ENCODE data around the gene ANKRD36B. TPM values are rescaled to one million over a fixed set of nuclear protein-coding genes. Genes with fewer than 3 reads are reported as not detected.
"Not testable (repeated sequence)": the region's sequence is repeated elsewhere in the genome, so short reads cannot be mapped to it uniquely, and the experiment has no call there.

The ANKRD36B gene
- total and polyA plus RNA-seq, 4 donors, result 18.1 to 114 (median 56.2) TPM

DNA sequence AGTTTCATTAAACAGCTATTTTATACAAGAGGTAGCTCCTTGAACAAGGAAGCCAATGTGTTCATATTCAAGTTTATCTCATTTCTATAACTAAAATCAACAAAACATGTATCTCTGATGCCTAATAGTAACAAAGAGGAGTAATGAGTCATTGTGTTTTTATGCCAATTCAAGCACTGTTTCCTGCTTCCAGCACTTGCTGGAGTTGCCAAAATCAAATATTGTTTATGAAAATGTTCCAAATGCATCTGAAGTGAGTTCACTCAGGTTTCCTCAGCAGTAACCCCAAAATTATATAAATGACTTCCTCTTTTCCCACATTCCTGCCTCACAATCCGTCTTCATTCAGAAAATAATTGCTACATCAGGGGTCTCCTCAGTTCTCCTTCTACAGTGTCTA, 39.2 kb downstream of the ANKRD36B start:
- DNase-seq (ENCODE audit: low read depth in 4 of 6, low spot score in 6 of 6); H3K27ac ChIP-seq (ENCODE audit: low read depth, low read length); H3K36me3 ChIP-seq (ENCODE audit: control insufficient read depth, insufficient read depth, low read length); H3K4me3 ChIP-seq (ENCODE audit: low read depth, low read length); H3K4me1 ChIP-seq (ENCODE audit: control insufficient read depth, insufficient read depth, low read length); H3K27me3 ChIP-seq (ENCODE audit: control insufficient read depth, insufficient read depth, low read length); H3K9me3 ChIP-seq (ENCODE audit: control insufficient read depth, insufficient read depth, low read length): not testable (repeated sequence)
- WGBS (ENCODE audit: insufficient coverage), result no CpG with 5 or more reads among the region's 1 CpG

DNA sequence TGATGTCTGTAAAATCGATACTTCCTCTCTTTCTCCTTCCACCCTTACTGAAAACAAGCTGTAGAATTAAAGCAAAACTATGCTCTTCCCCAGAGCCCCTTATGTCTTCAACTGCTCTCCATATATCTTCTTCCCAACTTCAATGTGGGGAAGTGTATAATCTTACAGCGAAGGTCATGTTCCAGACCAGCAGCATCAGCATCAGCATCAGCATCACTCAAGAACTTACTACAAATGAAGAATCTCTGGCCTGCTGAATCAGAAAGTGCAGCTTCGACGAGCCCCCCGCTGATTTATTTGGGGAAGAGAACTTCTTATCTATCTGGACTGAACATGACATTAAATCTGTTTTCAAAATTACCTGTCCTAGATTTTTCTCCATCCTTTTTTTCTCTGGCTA, 40.6 kb downstream of the ANKRD36B start:
- not testable (repeated sequence) for H3K36me3 ChIP-seq (ENCODE audit: control insufficient read depth, insufficient read depth, low read length); H3K27me3 ChIP-seq (ENCODE audit: control insufficient read depth, insufficient read depth, low read length); H3K4me1 ChIP-seq (ENCODE audit: control insufficient read depth, insufficient read depth, low read length); H3K9me3 ChIP-seq (ENCODE audit: control insufficient read depth, insufficient read depth, low read length); H3K27ac ChIP-seq (ENCODE audit: low read depth, low read length); H3K4me3 ChIP-seq (ENCODE audit: low read depth, low read length); DNase-seq (ENCODE audit: low read depth in 4 of 6, low spot score in 6 of 6)
- WGBS (ENCODE audit: insufficient coverage), result no CpG with 5 or more reads among the region's 5 CpGs

DNA sequence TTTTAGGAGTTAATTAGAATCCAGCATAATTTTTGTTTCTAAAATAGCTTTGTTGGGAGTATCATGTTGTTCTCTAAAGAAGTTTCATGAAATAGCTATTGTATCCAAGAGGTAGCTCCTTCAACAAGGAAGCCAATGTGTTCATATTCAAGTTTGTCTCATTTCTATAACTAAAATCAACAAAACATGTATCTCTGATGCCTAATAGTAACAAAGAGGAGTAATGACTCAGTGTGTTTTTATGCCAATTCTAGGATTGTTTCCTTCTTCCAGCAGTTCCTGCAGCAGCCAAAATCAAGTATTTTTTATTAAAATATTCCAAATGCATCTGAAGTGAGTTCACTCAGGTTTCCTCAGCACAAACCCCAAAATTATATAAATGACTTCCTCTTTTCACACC, 41.1 kb downstream of the ANKRD36B start:
- not testable (repeated sequence) for H3K36me3 ChIP-seq (ENCODE audit: control insufficient read depth, insufficient read depth, low read length); DNase-seq (ENCODE audit: low read depth in 4 of 6, low spot score in 6 of 6); H3K27ac ChIP-seq (ENCODE audit: low read depth, low read length); H3K27me3 ChIP-seq (ENCODE audit: control insufficient read depth, insufficient read depth, low read length); H3K9me3 ChIP-seq (ENCODE audit: control insufficient read depth, insufficient read depth, low read length); H3K4me3 ChIP-seq (ENCODE audit: low read depth, low read length); H3K4me1 ChIP-seq (ENCODE audit: control insufficient read depth, insufficient read depth, low read length)

GRCh38 chr2:97546711-97547110, 43.0 kb downstream of the ANKRD36B start:
- no peaks in the 10 kb centered on the region for H3K27me3 ChIP-seq (ENCODE audit: control insufficient read depth, insufficient read depth, low read length)
- no peaks in the 10 kb centered on the region for H3K9me3 ChIP-seq (ENCODE audit: control insufficient read depth, insufficient read depth, low read length)
- H3K36me3 ChIP-seq (ENCODE audit: control insufficient read depth, insufficient read depth, low read length), result peaks cover 4% of the 10 kb centered on the region
- DNase-seq (ENCODE audit: low read depth in 4 of 6, low spot score in 6 of 6), result no peak
- WGBS (ENCODE audit: insufficient coverage), result no CpG with 5 or more reads among the region's 2 CpGs
- no peak overlapping the region for H3K4me3 ChIP-seq (ENCODE audit: low read depth, low read length)
- H3K27ac ChIP-seq (ENCODE audit: low read depth, low read length), result no peak overlapping the region
- no peaks in the 10 kb centered on the region for H3K4me1 ChIP-seq (ENCODE audit: control insufficient read depth, insufficient read depth, low read length)

DNA sequence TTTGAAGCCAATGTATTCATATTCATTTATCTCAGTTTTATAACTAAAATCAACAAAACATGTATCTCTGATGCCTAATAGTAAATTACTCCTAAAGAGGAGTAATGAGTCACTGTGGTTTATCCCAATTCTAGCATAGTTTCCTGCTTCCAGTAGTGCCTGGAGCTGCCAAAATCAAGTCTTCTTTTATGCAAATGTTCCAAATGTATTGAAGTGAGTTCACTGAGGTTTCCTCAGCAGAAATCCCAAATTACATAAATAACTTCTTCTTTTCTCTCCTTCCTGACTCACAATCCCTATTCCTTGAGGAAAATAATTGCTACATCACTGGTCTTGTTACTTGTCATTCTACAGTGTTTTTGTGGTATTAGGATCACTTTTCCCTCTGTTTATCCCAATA, 44.8 kb downstream of the ANKRD36B start:
- DNase-seq (ENCODE audit: low read depth in 4 of 6, low spot score in 6 of 6); H3K27ac ChIP-seq (ENCODE audit: low read depth, low read length); H3K4me3 ChIP-seq (ENCODE audit: low read depth, low read length); H3K36me3 ChIP-seq (ENCODE audit: control insufficient read depth, insufficient read depth, low read length); H3K27me3 ChIP-seq (ENCODE audit: control insufficient read depth, insufficient read depth, low read length); H3K9me3 ChIP-seq (ENCODE audit: control insufficient read depth, insufficient read depth, low read length); H3K4me1 ChIP-seq (ENCODE audit: control insufficient read depth, insufficient read depth, low read length): not testable (repeated sequence)

DNA sequence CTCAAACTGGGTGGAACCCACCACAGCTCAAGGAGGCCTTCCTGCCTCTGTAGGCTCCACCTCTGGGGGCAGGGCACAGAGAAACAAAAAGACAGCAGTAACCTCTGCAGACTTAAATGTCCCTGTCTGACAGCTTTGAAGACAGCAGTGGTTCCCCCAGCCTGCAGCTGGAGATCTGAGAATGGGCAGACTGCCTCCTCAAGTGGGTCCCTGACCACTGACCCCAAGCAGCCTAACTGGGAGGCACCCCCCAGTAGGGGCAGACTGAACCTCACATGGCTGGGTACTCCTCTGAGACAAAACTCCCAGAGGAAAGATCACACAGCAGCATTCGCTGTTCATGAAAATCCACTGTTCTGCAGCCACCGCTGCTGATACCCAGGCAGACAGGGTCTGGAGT, 63.8 kb downstream of the ANKRD36B start:
- H3K4me1 ChIP-seq (ENCODE audit: control insufficient read depth, insufficient read depth, low read length); H3K4me3 ChIP-seq (ENCODE audit: low read depth, low read length); H3K27ac ChIP-seq (ENCODE audit: low read depth, low read length); H3K36me3 ChIP-seq (ENCODE audit: control insufficient read depth, insufficient read depth, low read length); DNase-seq (ENCODE audit: low read depth in 4 of 6, low spot score in 6 of 6); H3K27me3 ChIP-seq (ENCODE audit: control insufficient read depth, insufficient read depth, low read length); H3K9me3 ChIP-seq (ENCODE audit: control insufficient read depth, insufficient read depth, low read length): not testable (repeated sequence)
- 100% methylated on average over 1 of the region's 2 CpGs for WGBS (ENCODE audit: insufficient coverage)

GRCh38 chr2:97523816-97524215, 65.9 kb downstream of the ANKRD36B start:
- H3K27ac ChIP-seq (ENCODE audit: low read depth, low read length); H3K9me3 ChIP-seq (ENCODE audit: control insufficient read depth, insufficient read depth, low read length); DNase-seq (ENCODE audit: low read depth in 4 of 6, low spot score in 6 of 6); H3K4me1 ChIP-seq (ENCODE audit: control insufficient read depth, insufficient read depth, low read length); H3K36me3 ChIP-seq (ENCODE audit: control insufficient read depth, insufficient read depth, low read length); H3K4me3 ChIP-seq (ENCODE audit: low read depth, low read length); H3K27me3 ChIP-seq (ENCODE audit: control insufficient read depth, insufficient read depth, low read length): not testable (repeated sequence)
- WGBS (ENCODE audit: insufficient coverage), result no CpG with 5 or more reads among the region's 1 CpG

GRCh38 chr2:97522916-97523555, 66.6 kb downstream of the ANKRD36B start:
- not testable (repeated sequence) for H3K4me1 ChIP-seq (ENCODE audit: control insufficient read depth, insufficient read depth, low read length); H3K36me3 ChIP-seq (ENCODE audit: control insufficient read depth, insufficient read depth, low read length); DNase-seq (ENCODE audit: low read depth in 4 of 6, low spot score in 6 of 6); H3K9me3 ChIP-seq (ENCODE audit: control insufficient read depth, insufficient read depth, low read length); H3K27me3 ChIP-seq (ENCODE audit: control insufficient read depth, insufficient read depth, low read length); H3K27ac ChIP-seq (ENCODE audit: low read depth, low read length); H3K4me3 ChIP-seq (ENCODE audit: low read depth, low read length)
- WGBS (ENCODE audit: insufficient coverage), result no CpG with 5 or more reads among the region's 2 CpGs

DNA sequence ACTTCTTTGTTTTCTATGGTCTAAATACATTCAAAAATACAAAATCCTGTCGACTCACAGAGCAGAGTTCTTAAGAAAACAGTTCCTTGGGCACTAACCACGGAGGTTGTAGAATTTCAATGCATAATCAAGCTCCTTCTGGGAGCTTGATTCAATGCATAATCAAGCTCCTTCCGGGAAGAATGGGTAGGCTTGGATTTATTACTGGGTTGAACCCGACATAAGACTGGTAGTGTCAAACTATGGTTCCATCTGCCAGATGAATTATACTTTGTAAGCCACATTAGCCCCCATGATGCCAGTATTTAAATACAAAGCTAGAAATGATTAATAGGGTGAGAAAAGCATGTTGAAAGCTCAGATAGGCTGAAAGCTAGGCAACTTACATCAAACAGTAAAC, 94.0 kb downstream of the ANKRD36B start:
- not testable (repeated sequence) for DNase-seq (ENCODE audit: low read depth in 4 of 6, low spot score in 6 of 6); H3K36me3 ChIP-seq (ENCODE audit: control insufficient read depth, insufficient read depth, low read length)
- no CpG with 5 or more reads among the region's 4 CpGs for WGBS (ENCODE audit: insufficient coverage)

GRCh38 chr2:97490141-97490540, 99.5 kb downstream of the ANKRD36B start:
- not testable (repeated sequence) for H3K27ac ChIP-seq (ENCODE audit: low read depth, low read length); H3K27me3 ChIP-seq (ENCODE audit: control insufficient read depth, insufficient read depth, low read length); H3K4me1 ChIP-seq (ENCODE audit: control insufficient read depth, insufficient read depth, low read length); H3K9me3 ChIP-seq (ENCODE audit: control insufficient read depth, insufficient read depth, low read length); H3K36me3 ChIP-seq (ENCODE audit: control insufficient read depth, insufficient read depth, low read length); H3K4me3 ChIP-seq (ENCODE audit: low read depth, low read length)
- WGBS (ENCODE audit: insufficient coverage), result 96% methylated on average over 4 of the region's 5 CpGs
- peak in 2 of 6 donors; percentile 1 for DNase-seq (ENCODE audit: low read depth in 4 of 6, low spot score in 6 of 6)

More for the DNA sequence above, 94.0 kb downstream of the ANKRD36B start:
- not testable (repeated sequence) for H3K27me3 ChIP-seq (ENCODE audit: control insufficient read depth, insufficient read depth, low read length); H3K9me3 ChIP-seq (ENCODE audit: control insufficient read depth, insufficient read depth, low read length); H3K4me1 ChIP-seq (ENCODE audit: control insufficient read depth, insufficient read depth, low read length); H3K4me3 ChIP-seq (ENCODE audit: low read depth, low read length); H3K27ac ChIP-seq (ENCODE audit: low read depth, low read length)
